ENCODE measurements around the gene ALS2CL.

- no peak for TF ChIP-seq CEBPB (IDR thresholded peaks at IDR 0.05; ENCODE audit: low read depth)
- TF ChIP-seq CTCF (IDR thresholded peaks at IDR 0.05 in 2 of 3, conservative IDR thresholded peaks at IDR 0.05 in 1 of 3; ENCODE audit: borderline replicate concordance in 1 of 3, insufficient read depth in 1 of 3, low read depth in 2 of 3, low read length in 2 of 3): no peak
- TF ChIP-seq ZNF274 (IDR thresholded peaks at IDR 0.05; ENCODE audit: low read depth, low read length): no peak
- TF ChIP-seq EZH2 (IDR thresholded peaks at IDR 0.05): no peak
- TF ChIP-seq CBX3 (IDR thresholded peaks at IDR 0.05; ENCODE audit: low read depth): no peak
- no peak for TF ChIP-seq RAD21 (IDR thresholded peaks at IDR 0.05; ENCODE audit: low read depth)
- no peak for TF ChIP-seq MAX (IDR thresholded peaks at IDR 0.05)
- no peak for TF ChIP-seq POLR2A (IDR thresholded peaks at IDR 0.05; ENCODE audit: borderline replicate concordance, extremely low read depth, insufficient read depth, insufficient read length)
- no peak for TF ChIP-seq POLR2AphosphoS5 (IDR thresholded peaks at IDR 0.05; ENCODE audit: low read depth, low read length)
- no peak for TF ChIP-seq YY1 (IDR thresholded peaks at IDR 0.05; ENCODE audit: extremely low read depth, insufficient replicate concordance, low read depth, low read length)
- no peak for TF ChIP-seq JUND (IDR thresholded peaks at IDR 0.05)
- TF ChIP-seq SP1 (IDR thresholded peaks at IDR 0.05; ENCODE audit: low read depth): no peak
- TF ChIP-seq EZH2phosphoT487 (IDR thresholded peaks at IDR 0.05; ENCODE audit: borderline replicate concordance): no peak
Observed at GRCh38 chr3:46701181-46701939, 7.9 kb upstream of the ALS2CL start, which contains the start of gene TMIE.

Data from HCT116 (cell line).